Esophagus squamous epithelium (tissue), 5 donors: ENCODE results near the gene MAB21L4. TPM values are rescaled to one million over a fixed set of nuclear protein-coding genes. Genes with fewer than 3 reads are reported as not detected.

Experiments
- DNase-seq: peaks from one replicate; lab custom pipeline; 2025; lab: John Stamatoyannopoulos, UW
- H3K27ac ChIP-seq, 4 donors: fragments of 200-600 bp; sonication (generic); one replicate each; pipeline ENCODE4 v1.5.1; 2016 to 2019; ENCODE audit warnings: mild to moderate bottlenecking in 1 of 4
- H3K27me3 ChIP-seq, 4 donors: fragments of 200-600 bp; sonication (generic); 1 replicate in 3 of 4; 2 replicates in 1 of 4; pipeline versions ENCODE4 v1.5.1 to v1.6.0; 2017 to 2021; ENCODE audit warnings: antibody characterized with exemption in 1 of 4
- H3K36me3 ChIP-seq, 3 donors: fragments of 200-600 bp; sonication (generic); one replicate each; pipeline ENCODE4 v1.5.1; 2016 to 2019
- H3K4me1 ChIP-seq, 3 donors: fragments of 200-600 bp; sonication (generic); one replicate each; pipeline ENCODE4 v1.5.1; 2017 to 2019
- H3K4me3 ChIP-seq, 4 donors: fragments of 200-600 bp; sonication (generic); 1 replicate in 3 of 4; 2 replicates in 1 of 4; pipeline ENCODE4 v1.5.1; 2016 to 2019; ENCODE audit warnings: mild to moderate bottlenecking in 2 of 4, moderate library complexity in 1 of 4
- H3K9me3 ChIP-seq, 3 donors: fragments of 200-600 bp; sonication (generic); one replicate each; pipeline ENCODE4 v1.5.1; 2016 to 2019
- CTCF ChIP-seq, 6 experiments: fragments of 450-650 bp in 4 of 6; fragments of 200-600 bp in 2 of 6; sonication (generic) in 2 of 6; IDR thresholded peaks; one replicate each; pipeline ENCODE4 v1.5.1; 2016 to 2019; ENCODE audit warnings: antibody characterized with exemption in 6 of 6, mild to moderate bottlenecking in 4 of 6, moderate library complexity in 4 of 6
- POLR2A ChIP-seq, 4 donors: fragments of 450-650 bp; IDR thresholded peaks; one replicate each; pipeline ENCODE4 v1.6.1; 2017; ENCODE audit warnings: antibody characterized with exemption in 4 of 4, mild to moderate bottlenecking in 4 of 4, moderate library complexity in 3 of 4
- WGBS, 2 donors: methylation state at CpG; one replicate each; pipeline ENCODE4 v1.1.5; 2018; 5-methylcytosine and 5-hydroxymethylcytosine counted together
- intact Hi-C: fragments of 100-400 bp; cut with DNase I; formaldehyde crosslinking; loops from one replicate; pipeline ENCODE4 v1.15.0; 2022
- total RNA-seq, 4 donors: library from RNA; depleted of rRNA; stranded (reverse); fragments of >200 nt; gene quantifications; one replicate each; pipeline ENCODE4 v1.1.0, GENCODE V29; 2016
- donor health status: DM: yes; HTN: yes; CAD: no.

MAB21L4 gene
- total RNA-seq, 4 donors from 2014 or later = 105 to 440 (median 163) TPM

- peaks cover 0 to 53% (median 0%) of the 10 kb centered on the region in 4 donors for H3K27me3 ChIP-seq
- no peak for TF ChIP-seq POLR2A (IDR thresholded peaks at IDR 0.05)
- no peak for TF ChIP-seq CTCF (IDR thresholded peaks at IDR 0.05)
- H3K27ac ChIP-seq = no peak overlapping the region
- H3K36me3 ChIP-seq = no peaks in the 10 kb centered on the region
- H3K9me3 ChIP-seq = no peaks in the 10 kb centered on the region
- no peak for DNase-seq
- WGBS, 2 donors = 20 to 51% methylated on average over 1 to 2 of the region's 4 CpGs
- H3K4me1 ChIP-seq = peaks cover 0 to under 1% (median 0%) of the 10 kb centered on the region in 3 donors
- intact Hi-C loops = no loop called here
- H3K4me3 ChIP-seq = no peak overlapping the region
Observed at GRCh38 chr2:240837621-240838020, 58.3 kb downstream of the MAB21L4 start.

GRCh38 chr2:240836781-240837467 lies 59.0 kb downstream of the MAB21L4 start:
- Histone ChIP-seq H3K4me3 (no peak overlapping the region), H3K4me1 (peaks cover 0 to 7% (median 1%) of the 10 kb centered on the region in 3 donors), H3K27me3 (peaks cover 0 to 53% (median 0%) of the 10 kb centered on the region in 4 donors), H3K36me3 (no peaks in the 10 kb centered on the region), H3K27ac (no peak overlapping the region), H3K9me3 (no peaks in the 10 kb centered on the region)
- intact Hi-C loops = no loop called here
- TF ChIP-seq POLR2A (IDR thresholded peaks at IDR 0.05) (no peak), CTCF (IDR thresholded peaks at IDR 0.05) (no peak)
- no peak for DNase-seq
- 62 to 66% methylated on average over 3 to 10 of the region's 17 CpGs for WGBS, 2 donors

Other genes starting within 250 kb of the MAB21L4 start
- gene AQP12B, start 213.3 kb downstream of the MAB21L4 start, total RNA-seq = not detected
- gene AQP12A, start 204.3 kb downstream of the MAB21L4 start, total RNA-seq = not detected
- under 1 TPM in 1 of 4 donors, not detected in 3; 0.15 TPM for gene KIF1A, start 75.9 kb downstream of the MAB21L4 start, total RNA-seq
- gene AGXT, start 27.3 kb downstream of the MAB21L4 start, total RNA-seq = not detected
- not detected for gene CROCC2, start 10.2 kb upstream of the MAB21L4 start, total RNA-seq
- gene SNED1, start 102.5 kb upstream of the MAB21L4 start, total RNA-seq = 10 to 100 TPM in 1 of 4 donors, 1 to 10 TPM in 3; 3.3 to 13.9 (median 4.8) TPM
- 10 to 100 TPM; 27.7 to 37.0 (median 35.4) TPM for gene MTERF4, start 206.1 kb upstream of the MAB21L4 start, total RNA-seq